DMS153 treated with DMSO at 0.1 percent for 48 hours (cell line): ENCODE measurements around the gene DDR1.

Source experiments
- DNase-seq: peaks from one replicate; lab custom pipeline; 2025; ENCODE audit not compliant: unreplicated experiment; lab: John Stamatoyannopoulos, UW

The DDR1 gene

DNA sequence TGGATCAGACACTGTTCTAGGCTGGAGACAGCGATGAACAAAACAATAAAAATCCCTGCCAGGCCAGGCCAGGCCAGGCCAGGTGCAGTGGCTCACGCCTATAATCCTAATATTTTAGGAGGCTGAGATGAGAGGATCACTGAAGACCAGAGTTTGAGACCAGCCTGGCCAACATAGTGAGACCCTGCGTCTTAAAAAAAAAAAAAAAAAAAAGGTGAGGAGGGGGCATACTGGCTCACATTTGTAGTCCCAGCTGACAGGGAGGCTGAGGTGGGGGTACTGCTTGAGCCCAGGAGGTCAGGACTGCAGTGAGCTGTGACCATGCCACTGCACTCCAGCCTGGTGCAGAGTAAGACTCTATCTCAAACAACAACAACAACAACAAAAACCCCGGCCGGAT, 61.0 kb downstream of the DDR1 start:
- no peak for DNase-seq

DNA sequence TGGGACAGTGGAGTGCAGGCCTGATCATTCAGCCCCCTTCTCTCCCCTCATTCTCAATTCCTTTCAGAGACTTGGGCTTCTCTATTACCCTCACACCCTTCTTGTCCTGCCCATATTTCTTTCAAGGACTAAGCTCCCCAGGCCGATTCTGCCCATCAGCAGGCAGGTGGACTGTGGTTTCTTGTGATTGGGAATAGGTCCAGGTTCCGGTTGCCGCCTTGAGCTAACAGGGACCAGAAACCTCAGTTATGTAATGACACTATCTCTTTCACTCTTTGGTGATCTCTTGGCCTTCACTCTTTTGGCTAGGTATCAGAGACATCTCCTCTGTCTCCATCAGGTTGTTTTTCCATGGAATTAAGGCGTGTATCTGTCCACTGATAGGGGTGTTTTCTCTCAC, 62.9 kb downstream of the DDR1 start:
- DNase-seq = no peak

DNA sequence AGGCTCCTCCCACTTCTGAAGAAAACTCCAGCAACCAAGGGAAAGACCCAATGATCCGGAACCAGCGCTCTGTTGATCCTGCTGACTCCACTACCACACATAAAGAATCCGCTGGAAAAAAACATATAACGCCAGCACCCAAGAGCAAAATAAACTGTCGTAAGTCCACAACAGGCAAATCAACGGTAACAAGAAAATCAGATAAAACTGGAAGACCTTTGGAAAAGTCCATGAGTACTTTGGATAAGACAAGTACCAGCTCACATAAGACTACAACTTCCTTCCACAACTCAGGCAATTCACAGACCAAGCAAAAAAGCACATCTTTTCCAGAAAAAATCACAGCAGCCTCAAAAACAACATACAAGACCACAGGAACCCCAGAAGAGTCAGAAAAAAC, 64.5 kb downstream of the DDR1 start:
- DNase-seq = no peak
